Measurements from ENCODE around the gene CEACAM16. TPM values are rescaled to one million over a fixed set of nuclear protein-coding genes. Genes with fewer than 3 reads are reported as not detected.
"Not testable (repeated sequence)": the region's sequence is repeated elsewhere in the genome, so short reads cannot be mapped to it uniquely, and the experiment has no call there.

CEACAM16 gene
- total RNA-seq, 1 experiment from 2014 or later, result 0.73 TPM

DNA sequence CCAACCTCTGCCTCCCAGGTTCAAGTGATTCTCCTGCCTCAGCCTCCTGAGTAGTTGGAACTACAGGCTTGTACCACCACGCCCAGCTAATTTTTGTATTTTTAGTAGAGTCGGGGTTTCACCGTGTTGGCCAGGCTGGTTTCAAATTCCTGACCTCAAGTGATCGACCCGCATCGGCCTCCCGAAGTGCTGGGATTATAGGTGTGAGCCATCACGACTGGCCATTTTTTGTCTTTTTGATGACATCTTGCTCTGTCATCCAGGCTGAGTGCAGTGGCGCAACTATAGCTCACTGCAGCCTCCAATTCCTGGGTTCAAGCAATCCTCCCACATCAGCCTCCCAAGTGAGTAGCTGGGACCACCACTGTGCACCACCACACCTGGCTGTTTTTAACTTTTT is 21.4 kb downstream of the CEACAM16 start:
- not testable (repeated sequence) for H3K36me3 ChIP-seq; H3K27ac ChIP-seq; H3K4me3 ChIP-seq; H3K27me3 ChIP-seq; H3K4me1 ChIP-seq; H3K9me3 ChIP-seq (replicated peaks); DNase-seq

DNA sequence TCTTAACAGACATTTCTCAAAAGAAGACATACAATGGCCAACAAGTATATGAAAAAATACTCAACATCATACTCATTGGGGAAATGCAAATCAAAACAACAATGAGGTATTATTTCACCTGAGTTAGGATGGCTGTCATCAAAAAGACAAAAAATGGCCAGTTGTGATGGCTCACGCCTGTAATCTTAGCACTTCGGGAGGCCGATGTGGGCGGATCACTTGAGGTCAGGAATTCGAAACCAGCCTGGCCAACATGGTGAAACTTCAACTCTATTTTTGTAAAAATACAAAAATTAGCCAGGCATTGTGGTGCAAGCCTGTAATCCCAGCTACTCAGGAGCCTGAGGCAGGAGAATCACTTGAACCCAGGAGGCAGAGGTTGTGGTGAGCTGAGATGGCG is 22.0 kb downstream of the CEACAM16 start:
- H3K27me3 ChIP-seq, result no peaks in the 10 kb centered on the region

DNA sequence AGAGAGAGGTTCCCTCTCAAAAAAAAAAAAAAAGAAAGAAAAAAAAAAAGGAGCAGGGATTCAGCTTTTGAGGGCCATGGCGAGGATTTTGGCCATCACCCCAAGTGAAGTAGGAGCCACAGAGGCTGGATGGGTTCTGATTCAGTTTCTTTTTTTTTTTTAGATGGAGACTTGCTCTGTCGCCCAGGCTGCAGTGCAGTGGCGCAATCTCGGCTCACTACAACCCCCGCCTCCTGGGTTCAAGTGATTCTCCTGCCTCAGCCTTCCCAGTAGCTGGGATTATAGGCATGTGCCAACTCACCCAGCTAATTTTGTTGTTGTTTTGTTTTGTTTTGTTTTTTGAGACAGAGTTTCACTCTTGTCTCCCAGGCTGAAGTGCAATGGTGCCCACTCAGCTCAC is 22.4 kb downstream of the CEACAM16 start:
- not testable (repeated sequence) for DNase-seq; H3K27me3 ChIP-seq; H3K9me3 ChIP-seq (replicated peaks); H3K36me3 ChIP-seq; H3K4me3 ChIP-seq; H3K4me1 ChIP-seq; H3K27ac ChIP-seq

More for the DNA sequence above, 22.0 kb downstream of the CEACAM16 start:
- Histone ChIP-seq H3K4me3 (no peak overlapping the region), H3K4me1 (peaks cover 7% of the 10 kb centered on the region; the same call in 1 of the 2 replicates), H3K36me3 (no peaks in the 10 kb centered on the region), H3K27ac (no peak overlapping the region), H3K9me3 (replicated peaks) (no peaks in the 10 kb centered on the region)
- DNase-seq, result no peak

DNA sequence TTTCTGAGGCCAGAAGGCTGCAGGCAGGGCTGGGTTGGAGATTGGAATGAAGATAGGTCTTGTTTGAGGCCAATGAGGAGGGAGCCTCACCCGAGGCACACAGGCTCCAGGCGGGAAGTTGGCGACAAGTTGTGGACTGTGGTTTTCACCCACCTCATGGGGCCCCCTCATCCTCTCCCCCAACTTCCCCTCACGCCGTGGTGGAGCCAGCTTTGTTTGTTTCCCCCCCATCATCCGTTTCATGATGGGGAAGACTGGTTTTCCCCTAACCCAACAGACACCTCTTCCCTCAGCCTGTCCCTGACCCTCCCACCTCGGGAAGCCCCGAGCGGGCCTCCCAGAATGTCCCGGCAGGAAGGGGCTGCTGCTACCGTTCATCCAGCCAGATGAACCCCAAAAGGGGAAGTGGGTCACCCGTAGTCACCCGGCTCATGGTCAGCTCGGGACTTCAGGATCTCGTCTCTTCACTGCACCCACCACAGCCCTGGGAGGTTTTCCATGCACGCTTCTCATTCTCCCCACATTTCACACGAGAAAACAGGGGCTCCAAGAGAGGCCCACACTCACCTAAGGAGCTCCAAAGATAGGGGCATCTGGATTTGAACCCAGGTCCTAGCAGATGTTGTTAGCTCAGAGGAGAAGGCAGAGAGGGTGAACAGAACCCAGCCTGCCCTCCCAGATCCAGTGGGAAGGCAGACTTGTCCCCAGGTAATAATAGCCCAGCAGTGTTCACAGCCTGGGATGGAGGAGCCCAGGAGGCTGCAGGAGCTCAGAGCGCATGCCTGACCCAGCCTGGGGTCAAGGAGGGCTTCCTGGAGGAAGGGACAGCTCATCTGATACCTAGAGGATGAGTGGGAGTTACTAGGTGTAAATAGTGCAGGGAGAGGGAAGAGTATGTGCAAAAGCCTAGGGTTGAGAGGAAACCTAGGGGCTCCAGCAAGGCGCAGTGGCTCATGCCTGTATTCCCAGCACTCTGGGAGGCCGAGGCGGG is 23.5 kb downstream of the CEACAM16 start:
- Histone ChIP-seq H3K27ac (no peak overlapping the region), H3K9me3 (replicated peaks) (no peaks in the 10 kb centered on the region), H3K4me3 (no peak overlapping the region), H3K4me1 (peaks cover 7% of the 10 kb centered on the region; the same call in 1 of the 2 replicates), H3K36me3 (no peaks in the 10 kb centered on the region), H3K27me3 (no peaks in the 10 kb centered on the region)
- DNase-seq, result no peak

DNA sequence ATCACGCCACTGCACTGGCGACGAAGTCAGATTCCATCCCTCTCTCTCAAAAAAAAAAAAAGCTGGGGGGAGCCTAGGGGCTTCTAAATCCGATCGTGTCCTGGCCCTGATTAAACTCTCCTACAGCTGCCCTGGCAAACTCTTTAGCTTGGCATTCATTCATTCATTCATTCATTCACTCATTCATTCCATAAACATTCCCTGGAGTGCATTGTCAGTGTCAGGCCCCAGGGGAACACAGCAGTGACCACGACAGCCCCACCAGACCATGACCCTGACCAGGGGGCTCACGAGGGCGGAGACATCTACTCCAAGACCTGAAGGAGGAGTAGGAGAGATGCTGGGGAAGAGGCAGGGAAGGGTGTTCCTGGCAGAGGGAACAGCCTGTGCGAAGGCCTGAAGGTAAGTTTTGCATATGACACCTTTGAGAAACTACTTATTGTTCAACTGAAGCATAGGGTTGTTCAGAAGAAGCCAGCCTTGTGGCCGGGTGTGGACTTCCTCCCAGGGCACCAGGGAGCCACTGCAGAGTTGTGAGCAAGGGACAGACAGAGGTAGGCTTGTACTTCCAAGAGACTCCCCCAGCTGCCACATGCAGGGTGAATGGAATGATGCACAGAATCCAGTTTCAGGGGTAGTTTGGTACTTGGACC is 24.5 kb downstream of the CEACAM16 start:
- Histone ChIP-seq H3K4me1 (peaks cover 7% of the 10 kb centered on the region; the same call in 1 of the 2 replicates), H3K27ac (no peak overlapping the region), H3K36me3 (no peaks in the 10 kb centered on the region), H3K4me3 (no peak overlapping the region), H3K9me3 (replicated peaks) (no peaks in the 10 kb centered on the region), H3K27me3 (no peaks in the 10 kb centered on the region)
- DNase-seq, result no peak

DNA sequence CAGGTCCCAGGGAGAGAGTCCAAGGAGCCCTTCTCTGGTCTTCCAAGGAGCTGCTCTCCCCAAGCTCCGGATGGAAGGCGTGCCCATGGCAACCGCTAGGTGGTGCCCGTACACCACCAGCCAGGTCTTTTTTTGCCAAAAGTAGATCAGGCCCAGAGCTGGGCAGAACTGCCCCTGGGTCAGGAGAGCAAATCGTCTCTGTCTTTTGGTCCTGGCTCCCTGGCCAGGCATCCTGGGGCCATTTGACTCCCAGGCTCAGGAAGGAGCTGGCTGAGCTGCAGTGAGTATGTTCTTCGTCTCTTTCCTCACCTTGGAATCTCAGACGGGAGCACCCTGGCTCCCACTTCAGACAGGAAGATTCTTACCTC is 25.0 kb downstream of the CEACAM16 start:
- H3K9me3 ChIP-seq (replicated peaks), result no peaks in the 10 kb centered on the region
- peak; percentile 61 to 84 for DNase-seq
- no peak overlapping the region for H3K4me3 ChIP-seq
- H3K27me3 ChIP-seq, result no peaks in the 10 kb centered on the region
- H3K36me3 ChIP-seq, result no peaks in the 10 kb centered on the region
- no peak overlapping the region for H3K27ac ChIP-seq
- H3K4me1 ChIP-seq, result peaks cover 7% of the 10 kb centered on the region; the same call in 1 of the 2 replicates

DNA sequence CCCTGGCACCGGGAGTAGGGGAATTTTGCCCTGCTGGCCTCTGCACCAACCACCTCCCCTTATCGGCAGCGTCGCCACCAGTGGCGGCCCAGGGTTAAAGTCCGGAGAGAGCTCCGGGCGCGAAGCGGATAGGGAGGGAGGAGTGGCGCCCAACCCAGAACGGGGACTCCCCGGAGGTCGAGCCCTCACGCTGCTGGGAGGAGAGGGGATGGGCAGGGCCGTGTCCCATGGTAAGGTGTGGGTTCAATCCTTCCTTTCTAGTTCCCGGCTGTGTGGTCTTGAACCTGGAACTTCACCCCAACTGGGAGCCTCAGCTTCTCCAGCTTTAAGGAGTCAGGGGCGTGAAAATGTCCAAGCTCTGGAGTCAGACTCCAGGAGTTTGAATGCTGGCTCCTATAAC is 26.3 kb downstream of the CEACAM16 start:
- H3K27ac ChIP-seq, result no peak overlapping the region
- DNase-seq, result no peak
- no peaks in the 10 kb centered on the region for H3K27me3 ChIP-seq
- H3K4me3 ChIP-seq, result no peak overlapping the region
- peaks cover 7% of the 10 kb centered on the region; the same call in 1 of the 2 replicates for H3K4me1 ChIP-seq
- H3K9me3 ChIP-seq (replicated peaks), result no peaks in the 10 kb centered on the region
- no peaks in the 10 kb centered on the region for H3K36me3 ChIP-seq

DNA sequence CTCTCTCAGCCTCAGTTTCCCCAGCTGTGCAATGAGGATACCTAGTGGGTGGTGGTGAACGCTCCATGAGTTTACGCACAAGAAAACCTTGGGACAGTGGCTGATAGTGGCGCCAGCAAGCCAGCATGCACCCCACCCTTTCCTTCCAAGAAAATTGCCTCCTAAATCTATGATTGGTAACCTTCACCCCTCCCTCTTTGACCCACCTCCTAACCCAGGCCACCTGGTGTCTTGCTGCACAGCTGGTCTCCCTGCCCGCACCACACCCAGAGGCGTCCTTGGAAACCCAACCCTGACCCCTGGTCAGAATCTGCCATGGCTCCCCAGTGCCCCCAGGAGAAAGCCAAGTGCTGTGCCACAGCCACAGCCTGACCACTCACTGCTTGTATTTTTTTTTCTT is 26.7 kb downstream of the CEACAM16 start:
- Histone ChIP-seq H3K27ac (no peak overlapping the region), H3K27me3 (no peaks in the 10 kb centered on the region), H3K4me3 (no peak overlapping the region), H3K4me1 (peaks cover 7% of the 10 kb centered on the region; the same call in 1 of the 2 replicates), H3K36me3 (no peaks in the 10 kb centered on the region), H3K9me3 (replicated peaks) (no peaks in the 10 kb centered on the region)
- DNase-seq, result no peak

DNA sequence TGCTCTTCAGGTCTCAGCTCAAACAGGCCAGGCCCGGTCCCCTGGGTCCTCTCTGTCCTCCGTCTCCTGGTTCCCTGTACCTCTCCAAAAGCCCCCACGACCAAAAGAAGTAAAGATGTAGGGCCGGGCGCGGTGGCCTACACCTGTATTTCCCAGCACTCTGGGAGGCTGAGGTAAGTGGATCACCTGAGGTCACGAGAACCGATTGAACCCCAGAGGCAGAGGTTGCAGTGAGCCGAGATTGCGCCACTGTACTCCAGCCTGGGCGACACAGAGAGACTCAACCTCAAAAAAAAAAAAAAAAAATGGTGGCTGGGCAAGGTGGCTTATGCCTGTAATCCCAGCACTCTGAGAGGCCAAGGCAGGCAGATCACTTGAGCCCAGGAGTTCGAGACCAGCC is 27.5 kb downstream of the CEACAM16 start:
- no peak overlapping the region for H3K27ac ChIP-seq
- no peaks in the 10 kb centered on the region for H3K9me3 ChIP-seq (replicated peaks)
- DNase-seq, result no peak
- no peaks in the 10 kb centered on the region for H3K36me3 ChIP-seq
- H3K27me3 ChIP-seq, result no peaks in the 10 kb centered on the region
- no peak overlapping the region for H3K4me3 ChIP-seq
- peaks cover 3% of the 10 kb centered on the region; the same call in 1 of the 2 replicates for H3K4me1 ChIP-seq

DNA sequence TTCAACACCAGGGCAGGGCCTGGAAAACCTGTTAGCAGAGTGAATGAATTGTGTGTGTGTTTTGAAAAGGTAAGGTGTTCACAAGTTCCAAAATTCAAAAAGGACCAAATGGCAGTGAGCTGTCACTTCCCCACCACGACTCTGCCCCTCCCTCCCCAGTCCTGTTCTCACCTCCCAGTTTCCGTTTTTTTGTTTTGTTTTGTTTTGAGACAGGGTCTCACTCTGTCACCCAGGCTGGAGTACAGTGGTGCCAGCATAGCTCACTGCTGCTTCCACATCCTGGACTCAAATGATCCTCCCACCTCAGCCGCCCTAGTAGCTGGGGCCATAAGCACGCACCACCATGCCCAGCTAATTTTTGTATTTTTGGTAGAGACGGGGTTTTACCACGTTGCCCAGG is 29.2 kb downstream of the CEACAM16 start:
- no peaks in the 10 kb centered on the region for H3K36me3 ChIP-seq
- no peak overlapping the region for H3K27ac ChIP-seq
- peaks cover 3% of the 10 kb centered on the region; the same call in 1 of the 2 replicates for H3K27me3 ChIP-seq
- H3K4me1 ChIP-seq, result peaks cover 3% of the 10 kb centered on the region; the same call in 1 of the 2 replicates
- DNase-seq, result no peak
- no peaks in the 10 kb centered on the region for H3K9me3 ChIP-seq (replicated peaks)
- H3K4me3 ChIP-seq, result no peak overlapping the region

DNA sequence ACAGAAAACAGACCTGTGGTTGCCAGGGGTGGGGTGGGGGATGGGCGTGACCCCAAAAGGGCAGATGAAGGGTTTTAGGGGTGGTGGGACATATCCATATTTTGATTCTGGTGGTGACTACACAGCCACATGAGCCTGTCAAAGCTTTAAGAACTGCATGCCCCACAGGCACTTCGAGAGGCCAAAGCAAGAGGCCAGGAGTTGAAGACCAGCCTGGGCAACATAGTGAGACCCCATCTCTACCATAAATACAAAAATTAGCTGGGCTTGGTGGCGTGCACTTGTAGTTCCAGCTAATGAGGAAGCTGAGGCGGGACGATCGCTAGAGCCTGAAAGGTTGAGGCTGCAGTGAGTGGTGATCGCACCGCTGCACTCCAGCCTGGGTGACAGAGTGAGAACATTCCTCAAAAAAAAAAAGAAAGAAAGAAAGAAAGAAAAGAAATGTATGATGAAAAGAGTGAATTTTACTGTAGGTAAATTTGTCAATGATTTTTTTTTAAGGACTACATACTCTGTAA is 30.6 kb downstream of the CEACAM16 start:
- H3K27ac ChIP-seq, result no peak overlapping the region
- H3K27me3 ChIP-seq, result peaks cover 3% of the 10 kb centered on the region; the same call in 1 of the 2 replicates
- H3K4me1 ChIP-seq, result no peaks in the 10 kb centered on the region
- H3K9me3 ChIP-seq (replicated peaks), result no peaks in the 10 kb centered on the region; the same call in 1 of the 2 replicates
- H3K36me3 ChIP-seq, result no peaks in the 10 kb centered on the region
- no peak overlapping the region for H3K4me3 ChIP-seq
- DNase-seq, result no peak

DNA sequence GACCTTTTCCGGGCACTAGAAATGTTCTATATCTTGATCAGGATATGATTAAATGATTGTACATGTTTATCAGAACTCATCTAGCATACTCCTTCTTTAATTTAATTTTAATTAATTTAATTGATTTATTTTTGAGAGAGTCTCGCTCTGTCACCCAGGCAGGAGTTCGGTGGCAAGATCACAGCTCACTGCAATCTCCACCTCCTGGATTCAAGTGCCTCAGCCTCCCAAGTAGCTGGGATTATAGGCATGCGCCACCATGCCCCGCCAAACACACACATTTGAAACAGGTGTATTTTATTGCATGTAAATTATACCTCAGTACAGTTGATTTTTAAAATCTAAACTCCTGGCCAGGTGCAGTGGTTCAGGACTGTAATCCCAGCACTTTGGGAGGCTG is 32.1 kb downstream of the CEACAM16 start:
- peaks cover 3% of the 10 kb centered on the region; the same call in 1 of the 2 replicates for H3K27me3 ChIP-seq
- no peaks in the 10 kb centered on the region; the same call in 1 of the 2 replicates for H3K9me3 ChIP-seq (replicated peaks)
- H3K4me1 ChIP-seq, result no peaks in the 10 kb centered on the region
- H3K27ac ChIP-seq, result no peak overlapping the region
- no peak for DNase-seq
- no peaks in the 10 kb centered on the region for H3K36me3 ChIP-seq
- no peak overlapping the region for H3K4me3 ChIP-seq

DNA sequence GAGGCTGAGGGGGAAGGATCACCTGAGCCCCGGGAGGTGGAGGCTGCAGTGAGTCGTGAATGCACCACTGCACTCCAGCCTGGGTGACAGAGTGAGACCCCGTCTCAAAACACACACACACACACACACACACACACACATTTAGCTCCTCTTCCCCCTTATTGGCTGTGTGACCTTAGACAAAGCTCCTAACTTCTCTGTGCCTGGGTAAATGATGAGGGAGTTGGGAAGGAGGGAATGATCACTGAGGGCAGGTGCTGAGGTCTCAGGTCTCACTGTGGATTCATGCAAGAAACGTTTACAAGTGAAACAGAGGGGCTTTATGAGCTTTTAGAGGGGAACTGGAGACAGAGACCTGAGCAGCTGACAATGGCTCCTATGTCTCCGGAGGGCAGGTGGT is 32.7 kb downstream of the CEACAM16 start:
- Histone ChIP-seq H3K27ac (no peak overlapping the region), H3K4me3 (no peak overlapping the region), H3K36me3 (no peaks in the 10 kb centered on the region), H3K9me3 (replicated peaks) (no peaks in the 10 kb centered on the region; the same call in 1 of the 2 replicates), H3K27me3 (peaks cover 3% of the 10 kb centered on the region; the same call in 1 of the 2 replicates), H3K4me1 (no peaks in the 10 kb centered on the region)
- DNase-seq, result no peak

DNA sequence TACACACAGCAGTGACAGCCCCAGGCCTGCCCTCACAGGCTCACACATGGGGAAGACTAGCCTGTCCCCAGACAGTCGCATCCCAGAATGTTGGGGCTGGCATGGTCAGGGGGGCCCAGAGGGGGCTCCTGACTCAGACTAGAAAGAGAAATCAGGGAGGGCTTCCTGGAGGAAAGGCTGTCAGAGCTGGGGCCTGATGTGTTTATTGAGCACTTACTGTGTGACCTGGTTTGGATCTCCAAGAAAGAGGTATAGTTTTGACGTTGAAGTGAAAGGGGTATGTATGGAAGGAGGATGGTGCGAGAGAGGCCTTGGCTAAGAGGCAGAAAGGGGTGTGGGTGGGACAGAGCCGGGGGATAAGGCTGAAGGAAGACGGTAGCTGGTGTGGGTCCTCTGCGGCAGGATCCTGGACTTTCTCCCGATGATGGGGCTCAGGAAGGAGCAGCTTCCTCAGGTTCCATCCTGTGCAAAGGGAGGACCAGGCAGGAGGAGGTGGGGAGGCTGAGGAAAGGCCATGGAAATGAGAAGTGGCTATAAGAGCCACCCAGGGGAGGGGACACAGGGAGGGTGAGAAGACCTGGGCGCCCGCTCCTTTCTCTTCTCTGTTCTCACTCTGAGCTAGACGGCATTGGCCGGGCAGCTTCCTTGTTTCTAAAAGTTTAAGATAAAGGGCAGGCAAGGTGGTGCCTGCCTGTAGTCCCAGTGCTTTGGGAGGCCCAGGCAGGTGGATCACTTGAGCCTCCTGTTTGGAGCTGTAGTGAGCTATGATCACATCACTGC is 33.5 kb downstream of the CEACAM16 start:
- H3K36me3 ChIP-seq, result no peaks in the 10 kb centered on the region
- no peak for DNase-seq
- no peaks in the 10 kb centered on the region for H3K4me1 ChIP-seq
- no peaks in the 10 kb centered on the region; the same call in 1 of the 2 replicates for H3K9me3 ChIP-seq (replicated peaks)
- no peak overlapping the region for H3K4me3 ChIP-seq
- peaks cover 3% of the 10 kb centered on the region; the same call in 1 of the 2 replicates for H3K27me3 ChIP-seq
- H3K27ac ChIP-seq, result no peak overlapping the region
